Measurements from ENCODE around the gene XPC.

Gene XPC

DNA sequence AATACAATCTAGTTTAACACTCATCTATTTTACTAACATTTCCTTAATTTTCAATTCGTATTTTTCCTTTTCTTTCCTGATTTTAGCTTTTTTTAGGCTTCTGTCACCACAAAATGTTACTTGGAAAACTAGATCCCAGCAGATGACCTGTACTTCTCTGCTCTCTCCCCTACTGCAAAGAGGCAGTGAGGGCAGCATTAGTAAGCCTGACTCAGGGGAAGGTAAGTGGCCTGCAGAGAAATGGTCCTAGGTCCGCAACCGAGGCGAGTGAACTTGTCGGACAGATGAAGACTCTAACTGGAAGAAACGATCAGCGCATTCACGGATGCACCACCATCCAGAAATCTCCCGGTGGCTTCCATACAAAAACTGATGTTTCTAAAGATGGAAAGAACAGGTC is 33.2 kb downstream of the XPC start:
- no peaks in the 10 kb centered on the region for H3K9me3 ChIP-seq (ENCODE audit: low read length)
- H3K27me3 ChIP-seq (ENCODE audit: control insufficient read depth in 1 of 2, insufficient read depth in 2 of 2, low read length in 2 of 2), result no peaks in the 10 kb centered on the region
- H3K9ac ChIP-seq (ENCODE audit: low read length), result no peak overlapping the region
- peak overlapping the region; percentile 94 for H3K27ac ChIP-seq (ENCODE audit: low read depth, low read length)
- H3K4me3 ChIP-seq (ENCODE audit: low read depth in 1 of 2, low read length in 2 of 2), result no peak overlapping the region
- H3K36me3 ChIP-seq (ENCODE audit: insufficient read depth, low read length), result peaks cover 47% of the 10 kb centered on the region
- H3K4me1 ChIP-seq (ENCODE audit: insufficient read depth, low read length), result peaks cover 34% of the 10 kb centered on the region

DNA sequence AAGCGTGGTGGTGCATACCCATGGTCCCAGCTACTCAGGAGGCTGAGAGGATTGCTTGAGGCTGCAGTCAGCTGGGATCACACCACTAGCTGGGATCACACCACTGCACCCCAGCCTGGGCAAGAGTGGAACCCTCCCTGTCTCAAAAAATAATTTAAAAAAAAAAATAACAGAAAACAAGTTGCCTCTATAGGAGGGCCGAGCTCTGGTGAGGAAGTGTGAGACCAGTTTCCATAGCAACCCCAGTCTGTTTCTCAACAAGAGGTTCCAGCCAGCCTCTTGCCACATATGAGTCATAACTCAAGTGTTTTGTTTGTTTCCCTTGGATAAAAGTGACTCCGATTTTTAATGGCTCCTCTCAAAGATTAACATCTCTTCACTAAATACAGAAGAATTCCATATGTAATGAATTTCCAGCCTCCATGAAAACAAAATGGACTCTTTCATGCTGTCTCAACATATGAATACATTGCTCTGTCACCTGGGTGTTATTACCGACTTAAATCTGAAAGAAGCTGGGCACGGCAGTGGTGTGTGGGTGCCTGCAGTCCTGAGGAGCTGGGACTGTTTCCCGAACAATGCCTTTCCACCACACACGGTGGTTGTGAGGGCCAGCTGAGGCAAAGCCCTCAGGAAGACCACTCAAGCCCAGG is 33.9 kb downstream of the XPC start:
- peaks cover 34% of the 10 kb centered on the region for H3K4me1 ChIP-seq (ENCODE audit: insufficient read depth, low read length)
- H3K27ac ChIP-seq (ENCODE audit: low read depth, low read length), result peak overlapping the region; percentile 94
- no peak overlapping the region for H3K9ac ChIP-seq (ENCODE audit: low read length)
- H3K9me3 ChIP-seq (ENCODE audit: low read length), result no peaks in the 10 kb centered on the region
- H3K36me3 ChIP-seq (ENCODE audit: insufficient read depth, low read length), result peaks cover 53% of the 10 kb centered on the region
- no peaks in the 10 kb centered on the region for H3K27me3 ChIP-seq (ENCODE audit: control insufficient read depth in 1 of 2, insufficient read depth in 2 of 2, low read length in 2 of 2)
- peak overlapping the region in 1 of 2 donors; percentile 6 for H3K4me3 ChIP-seq (ENCODE audit: low read depth in 1 of 2, low read length in 2 of 2)

DNA sequence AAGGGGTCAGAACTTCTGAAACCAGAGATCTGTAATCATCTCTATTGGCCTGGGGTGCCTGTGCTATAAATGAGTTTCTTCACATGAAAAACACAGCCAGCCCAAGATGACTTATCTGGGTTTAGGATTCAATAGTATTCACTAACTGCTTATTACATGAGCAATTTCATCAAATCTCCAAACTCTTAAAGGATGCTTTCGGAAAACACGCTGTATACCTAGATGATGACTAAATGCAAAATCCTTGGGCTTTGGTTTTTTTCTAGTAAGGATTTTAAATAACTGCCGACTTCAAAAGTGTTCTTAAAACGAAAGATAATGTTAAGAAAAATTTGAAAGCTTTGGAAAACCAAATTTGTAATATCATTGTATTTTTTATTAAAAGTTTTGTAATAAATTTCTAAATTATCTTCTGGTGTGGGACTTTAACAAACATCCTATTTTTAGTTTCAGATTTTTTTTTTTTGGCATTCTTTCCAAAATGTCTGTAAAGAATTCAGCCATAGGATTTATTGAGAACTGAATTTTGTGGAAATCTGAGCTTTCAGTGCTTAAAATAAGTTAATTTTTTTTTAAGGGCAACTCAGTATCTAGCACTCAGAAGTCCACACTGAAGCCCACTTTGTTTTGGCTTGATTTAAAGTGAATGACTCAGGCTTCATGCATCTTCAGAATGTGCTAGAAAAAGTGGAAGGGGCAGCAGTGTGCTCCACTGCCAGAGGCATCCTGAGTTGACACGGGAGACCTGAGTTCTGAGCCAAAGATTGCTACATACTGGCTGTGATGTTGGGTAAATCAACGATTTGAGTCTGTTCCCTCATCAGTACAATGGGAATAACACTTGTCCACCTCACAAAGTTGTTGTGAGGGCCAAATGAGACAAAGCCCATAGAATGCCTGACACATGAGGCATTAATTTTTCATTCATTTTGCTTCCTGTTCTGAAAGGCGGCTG is 34.9 kb downstream of the XPC start:
- peaks cover 34% of the 10 kb centered on the region for H3K4me1 ChIP-seq (ENCODE audit: insufficient read depth, low read length)
- no peaks in the 10 kb centered on the region for H3K27me3 ChIP-seq (ENCODE audit: control insufficient read depth in 1 of 2, insufficient read depth in 2 of 2, low read length in 2 of 2)
- H3K36me3 ChIP-seq (ENCODE audit: insufficient read depth, low read length), result peaks cover 63% of the 10 kb centered on the region
- peak overlapping the region in 1 of 2 donors; percentile 6 for H3K4me3 ChIP-seq (ENCODE audit: low read depth in 1 of 2, low read length in 2 of 2)
- peak overlapping the region; percentile 94 for H3K27ac ChIP-seq (ENCODE audit: low read depth, low read length)
- no peak overlapping the region for H3K9ac ChIP-seq (ENCODE audit: low read length)
- H3K9me3 ChIP-seq (ENCODE audit: low read length), result no peaks in the 10 kb centered on the region

DNA sequence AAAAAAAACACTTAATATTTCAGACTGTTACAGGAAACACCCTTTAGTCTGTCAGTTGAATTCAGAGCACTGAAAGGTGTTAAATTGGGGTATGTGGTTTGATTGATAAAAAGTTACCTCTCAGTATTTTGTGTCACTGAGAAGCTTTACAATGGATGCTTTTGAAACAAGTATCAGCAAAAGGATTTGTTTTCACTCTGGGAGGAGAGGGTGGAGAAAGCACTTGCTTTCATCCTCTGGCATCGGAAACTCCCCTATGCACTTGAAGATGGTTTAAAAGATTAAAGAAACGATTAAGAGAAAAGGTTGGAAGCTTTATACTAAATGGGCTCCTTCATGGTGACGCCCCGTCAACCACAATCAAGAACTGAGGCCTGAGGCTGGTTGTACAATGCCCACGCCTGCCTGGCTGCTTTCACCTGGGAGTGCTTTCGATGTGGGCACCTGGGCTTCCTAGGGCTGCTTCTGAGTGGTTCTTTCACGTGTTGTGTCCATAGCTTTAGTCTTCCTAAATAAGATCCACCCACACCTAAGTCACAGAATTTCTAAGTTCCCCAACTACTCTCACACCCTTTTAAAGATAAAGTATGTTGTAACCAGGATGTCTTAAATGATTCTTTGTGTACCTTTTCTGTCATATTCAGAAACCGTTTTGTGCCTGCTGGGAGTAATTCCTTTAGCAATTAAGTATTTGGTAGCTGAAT is 35.7 kb downstream of the XPC start:
- Histone ChIP-seq H3K36me3 (ENCODE audit: insufficient read depth, low read length) (peaks cover 63% of the 10 kb centered on the region), H3K27ac (ENCODE audit: low read depth, low read length) (peak overlapping the region; percentile 31), H3K4me1 (ENCODE audit: insufficient read depth, low read length) (peaks cover 34% of the 10 kb centered on the region), H3K9me3 (ENCODE audit: low read length) (no peaks in the 10 kb centered on the region), H3K9ac (ENCODE audit: low read length) (peak overlapping the region; percentile 17), H3K27me3 (ENCODE audit: control insufficient read depth in 1 of 2, insufficient read depth in 2 of 2, low read length in 2 of 2) (no peaks in the 10 kb centered on the region), H3K4me3 (ENCODE audit: low read depth in 1 of 2, low read length in 2 of 2) (no peak overlapping the region)

DNA sequence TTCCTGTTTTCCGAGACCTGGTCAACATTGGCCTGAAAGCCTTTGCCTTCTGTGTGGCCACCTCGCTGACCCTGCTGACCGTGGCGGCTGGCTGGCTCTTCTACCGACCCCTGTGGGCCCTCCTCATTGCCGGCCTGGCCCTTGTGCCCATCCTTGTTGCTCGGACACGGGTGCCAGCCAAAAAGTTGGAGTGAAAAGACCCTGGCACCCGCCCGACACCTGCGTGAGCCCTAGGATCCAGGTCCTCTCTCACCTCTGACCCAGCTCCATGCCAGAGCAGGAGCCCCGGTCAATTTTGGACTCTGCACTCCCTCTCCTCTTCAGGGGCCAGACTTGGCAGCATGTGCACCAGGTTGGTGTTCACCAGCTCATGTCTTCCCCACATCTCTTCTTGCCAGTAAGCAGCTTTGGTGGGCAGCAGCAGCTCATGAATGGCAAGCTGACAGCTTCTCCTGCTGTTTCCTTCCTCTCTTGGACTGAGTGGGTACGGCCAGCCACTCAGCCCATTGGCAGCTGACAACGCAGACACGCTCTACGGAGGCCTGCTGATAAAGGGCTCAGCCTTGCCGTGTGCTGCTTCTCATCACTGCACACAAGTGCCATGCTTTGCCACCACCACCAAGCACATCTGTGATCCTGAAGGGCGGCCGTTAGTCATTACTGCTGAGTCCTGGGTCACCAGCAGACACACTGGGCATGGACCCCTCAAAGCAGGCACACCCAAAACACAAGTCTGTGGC is 36.6 kb downstream of the XPC start:
- Histone ChIP-seq H3K4me1 (ENCODE audit: insufficient read depth, low read length) (peaks cover 34% of the 10 kb centered on the region), H3K36me3 (ENCODE audit: insufficient read depth, low read length) (peaks cover 57% of the 10 kb centered on the region), H3K4me3 (ENCODE audit: low read depth in 1 of 2, low read length in 2 of 2) (no peak overlapping the region), H3K9me3 (ENCODE audit: low read length) (no peaks in the 10 kb centered on the region), H3K27me3 (ENCODE audit: control insufficient read depth in 1 of 2, insufficient read depth in 2 of 2, low read length in 2 of 2) (no peaks in the 10 kb centered on the region), H3K9ac (ENCODE audit: low read length) (peak overlapping the region; percentile 17), H3K27ac (ENCODE audit: low read depth, low read length) (no peak overlapping the region)

DNA sequence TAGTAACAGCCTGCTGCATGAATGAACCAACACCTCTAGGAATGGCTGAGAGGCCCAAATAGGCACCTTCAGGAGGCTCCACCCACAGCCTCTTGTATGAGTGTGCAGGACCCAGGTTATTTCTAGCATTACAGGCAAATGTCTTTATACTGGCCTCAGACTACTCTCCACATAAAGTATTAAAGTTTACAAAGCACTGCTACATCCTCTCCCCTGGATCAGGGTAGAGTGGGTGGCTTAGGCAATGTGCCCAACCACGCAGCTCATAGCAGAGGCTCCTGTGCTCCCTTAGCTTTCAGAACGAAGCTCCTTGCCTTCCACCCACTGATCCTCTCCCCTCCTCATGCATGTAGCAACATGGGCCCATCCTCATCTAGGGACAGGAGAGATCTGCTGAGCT is 37.3 kb downstream of the XPC start:
- Histone ChIP-seq H3K4me3 (ENCODE audit: low read depth in 1 of 2, low read length in 2 of 2) (no peak overlapping the region), H3K9me3 (ENCODE audit: low read length) (no peaks in the 10 kb centered on the region), H3K4me1 (ENCODE audit: insufficient read depth, low read length) (peaks cover 34% of the 10 kb centered on the region), H3K27ac (ENCODE audit: low read depth, low read length) (no peak overlapping the region), H3K27me3 (ENCODE audit: control insufficient read depth in 1 of 2, insufficient read depth in 2 of 2, low read length in 2 of 2) (no peaks in the 10 kb centered on the region), H3K9ac (ENCODE audit: low read length) (no peak overlapping the region), H3K36me3 (ENCODE audit: insufficient read depth, low read length) (peaks cover 55% of the 10 kb centered on the region)

DNA sequence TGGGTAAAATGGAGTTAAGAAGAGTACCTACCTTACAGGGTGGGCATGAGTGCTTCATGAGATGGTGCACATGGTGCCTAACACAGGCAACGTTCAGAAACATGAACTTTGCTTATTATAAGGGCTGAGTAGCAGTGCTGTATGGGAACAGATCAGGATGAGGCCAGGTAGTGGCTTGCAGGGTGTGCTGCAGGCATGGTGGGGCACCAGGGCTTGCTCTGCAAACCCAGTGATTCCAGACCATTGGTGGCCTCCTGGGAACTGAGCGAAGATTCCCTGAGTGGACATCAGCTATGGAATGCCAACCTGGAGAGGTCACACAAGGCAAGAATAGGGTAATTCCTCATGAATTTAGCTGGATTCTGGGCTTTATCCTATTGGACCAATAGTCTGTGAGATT is 37.7 kb downstream of the XPC start:
- peaks cover 32% of the 10 kb centered on the region for H3K4me1 ChIP-seq (ENCODE audit: insufficient read depth, low read length)
- no peak overlapping the region for H3K27ac ChIP-seq (ENCODE audit: low read depth, low read length)
- H3K4me3 ChIP-seq (ENCODE audit: low read depth in 1 of 2, low read length in 2 of 2), result no peak overlapping the region
- peaks cover 59% of the 10 kb centered on the region for H3K36me3 ChIP-seq (ENCODE audit: insufficient read depth, low read length)
- H3K9me3 ChIP-seq (ENCODE audit: low read length), result no peaks in the 10 kb centered on the region
- no peaks in the 10 kb centered on the region for H3K27me3 ChIP-seq (ENCODE audit: control insufficient read depth in 1 of 2, insufficient read depth in 2 of 2, low read length in 2 of 2)
- H3K9ac ChIP-seq (ENCODE audit: low read length), result no peak overlapping the region

DNA sequence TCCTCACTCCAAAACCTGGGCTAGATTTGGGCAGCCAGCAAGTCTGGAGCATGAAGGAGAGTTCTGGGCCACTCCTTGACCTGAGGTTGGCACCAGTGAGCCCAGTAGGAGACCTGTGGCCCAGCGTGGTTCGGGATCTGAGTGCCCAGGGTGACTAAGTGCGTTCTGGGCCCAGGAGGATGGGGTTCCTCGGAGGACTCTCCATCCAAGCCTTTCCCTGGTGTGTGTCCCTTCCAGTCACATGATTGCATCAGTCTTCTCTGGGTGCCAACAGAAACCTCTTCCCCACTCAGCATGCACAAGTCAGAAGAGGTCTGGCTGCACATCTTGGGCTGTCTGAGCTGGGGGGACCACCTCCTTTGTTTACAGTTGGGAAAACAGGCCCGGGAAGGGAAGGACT is 38.6 kb downstream of the XPC start:
- H3K36me3 ChIP-seq (ENCODE audit: insufficient read depth, low read length), result peaks cover 68% of the 10 kb centered on the region
- H3K4me3 ChIP-seq (ENCODE audit: low read depth in 1 of 2, low read length in 2 of 2), result no peak overlapping the region
- no peaks in the 10 kb centered on the region for H3K27me3 ChIP-seq (ENCODE audit: control insufficient read depth in 1 of 2, insufficient read depth in 2 of 2, low read length in 2 of 2)
- no peak overlapping the region for H3K27ac ChIP-seq (ENCODE audit: low read depth, low read length)
- H3K9ac ChIP-seq (ENCODE audit: low read length), result no peak overlapping the region
- peaks cover 23% of the 10 kb centered on the region for H3K4me1 ChIP-seq (ENCODE audit: insufficient read depth, low read length)
- no peaks in the 10 kb centered on the region for H3K9me3 ChIP-seq (ENCODE audit: low read length)

DNA sequence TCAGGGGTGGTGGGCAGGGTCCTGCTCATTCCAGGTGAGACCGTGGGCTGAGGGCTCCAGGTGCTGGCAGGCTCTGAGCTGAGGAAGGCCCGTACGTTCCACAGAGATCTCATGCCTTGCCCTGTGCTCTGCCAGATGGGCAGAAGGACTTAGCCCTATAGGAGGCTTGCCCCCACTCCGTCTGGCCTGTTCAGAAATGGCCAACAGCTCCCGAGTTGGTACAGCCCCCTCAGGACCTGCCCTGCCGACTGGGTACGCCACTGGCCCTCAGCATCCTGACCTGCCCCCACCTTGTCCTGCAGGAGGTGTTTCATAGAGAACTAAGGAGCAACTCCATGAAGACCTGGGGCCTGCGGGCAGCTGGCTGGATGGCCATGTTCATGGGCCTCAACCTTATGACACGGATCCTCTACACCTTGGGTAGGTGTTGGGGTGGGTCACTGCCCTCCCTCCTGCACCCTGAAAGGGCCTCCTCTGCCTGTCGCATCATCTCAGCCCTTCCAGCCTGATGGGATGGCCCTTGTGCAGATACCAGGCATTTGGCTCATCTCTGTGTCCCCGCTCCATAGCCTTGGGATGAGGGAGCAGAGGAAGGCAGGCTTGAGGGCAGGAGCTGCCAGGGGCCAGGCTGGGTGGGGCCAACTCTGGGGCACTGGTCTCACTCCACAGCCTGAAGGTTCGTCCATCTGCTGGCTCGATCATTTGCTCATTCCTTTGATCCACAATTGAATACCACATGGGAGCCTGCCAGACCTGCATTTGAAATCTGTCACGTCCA is 39.3 kb downstream of the XPC start:
- no peak overlapping the region for H3K27ac ChIP-seq (ENCODE audit: low read depth, low read length)
- H3K4me1 ChIP-seq (ENCODE audit: insufficient read depth, low read length), result peaks cover 17% of the 10 kb centered on the region
- no peak overlapping the region for H3K4me3 ChIP-seq (ENCODE audit: low read depth in 1 of 2, low read length in 2 of 2)
- H3K9me3 ChIP-seq (ENCODE audit: low read length), result no peaks in the 10 kb centered on the region
- no peaks in the 10 kb centered on the region for H3K27me3 ChIP-seq (ENCODE audit: control insufficient read depth in 1 of 2, insufficient read depth in 2 of 2, low read length in 2 of 2)
- no peak overlapping the region for H3K9ac ChIP-seq (ENCODE audit: low read length)
- peaks cover 75% of the 10 kb centered on the region for H3K36me3 ChIP-seq (ENCODE audit: insufficient read depth, low read length)

DNA sequence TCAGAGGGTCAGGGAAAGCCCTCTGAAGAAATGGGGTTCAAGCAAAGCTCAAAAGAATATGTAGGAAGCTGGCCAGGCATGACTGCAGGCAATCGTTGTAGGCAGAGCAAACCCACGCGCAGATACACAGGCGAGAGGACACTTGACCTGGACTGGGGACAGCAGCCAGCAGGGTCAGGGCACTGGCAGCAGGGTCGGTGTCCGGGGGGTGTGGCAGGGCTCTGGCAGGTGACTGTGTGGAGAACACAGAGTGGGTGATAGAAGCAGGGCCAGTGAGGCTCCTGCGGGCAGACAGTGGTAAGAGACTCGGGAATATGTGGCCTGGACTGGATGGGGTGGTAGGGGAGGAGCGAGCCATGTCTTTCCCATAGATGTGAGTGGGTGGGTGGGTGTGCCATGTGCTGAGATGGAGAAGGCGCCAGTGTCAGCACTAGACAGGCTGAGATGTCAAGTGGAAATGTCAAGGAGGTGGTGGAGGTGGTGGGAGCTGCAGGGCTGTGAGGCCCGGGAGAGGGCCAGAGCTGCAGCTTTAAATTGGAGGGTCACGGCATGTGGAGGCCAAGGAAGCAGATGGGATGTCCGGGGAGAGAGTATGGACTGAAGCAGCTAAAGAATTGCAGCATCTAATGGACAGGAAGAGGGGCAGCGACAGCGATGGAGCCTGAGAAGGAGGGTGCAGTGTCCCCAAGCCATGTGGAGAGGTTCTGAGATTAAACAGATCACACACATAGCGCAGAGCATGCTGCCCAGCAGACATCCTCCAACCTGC is 40.1 kb downstream of the XPC start:
- Histone ChIP-seq H3K9me3 (ENCODE audit: low read length) (no peaks in the 10 kb centered on the region), H3K36me3 (ENCODE audit: insufficient read depth, low read length) (peaks cover 82% of the 10 kb centered on the region), H3K27ac (ENCODE audit: low read depth, low read length) (no peak overlapping the region), H3K4me3 (ENCODE audit: low read depth in 1 of 2, low read length in 2 of 2) (no peak overlapping the region), H3K9ac (ENCODE audit: low read length) (no peak overlapping the region), H3K4me1 (ENCODE audit: insufficient read depth, low read length) (peaks cover 10% of the 10 kb centered on the region), H3K27me3 (ENCODE audit: control insufficient read depth in 1 of 2, insufficient read depth in 2 of 2, low read length in 2 of 2) (no peaks in the 10 kb centered on the region)
